SK-N-SH (cell line): Measurements from ENCODE around the gene USP51. TPM values are rescaled to one million over a fixed set of nuclear protein-coding genes. Genes with fewer than 3 reads are reported as not detected.
A peak's percentile ranks its signal among the peaks of the same experiment; 100 is the strongest.
"Not testable (repeated sequence)": the region's sequence is repeated elsewhere in the genome, so short reads cannot be mapped to it uniquely, and the experiment has no call there.

ENCODE experiments used
- CTCF ChIA-PET: fragments of 300-600, 350-600 bp; formaldehyde crosslinking; extraction: SDS; loops from one replicate; lab custom pipeline; 2021; lab: Yijun Ruan, JAX
- POLR2A ChIA-PET: fragments of 350-600 bp; sonication (Branson Sonifier 250); formaldehyde crosslinking; extraction: SDS; loops from one replicate; lab custom pipeline; 2020; ENCODE audit warnings: antibody characterized with exemption, inconsistent platforms; lab: Yijun Ruan, JAX
- DNase-seq: peaks from one replicate; pipeline ENCODE4 v3.0.0; 2012
- H2AFZ ChIP-seq: fragments of 200-600 bp; sonication (generic); 2 replicates; pipeline ENCODE4 v1.8.1; 2016; ENCODE audit warnings: antibody characterized with exemption, mild to moderate bottlenecking, low read depth
- H3F3A ChIP-seq: fragments of 200-600 bp; sonication (generic); replicated peaks from 2 replicates; pipeline ENCODE3; 2016; ENCODE audit warnings: antibody characterized with exemption, mild to moderate bottlenecking; ENCODE audit not compliant: insufficient read depth
- H3K27ac ChIP-seq, 2 experiments: fragments of 200-500 bp in 1 of 2; fragments of 200-600 bp in 1 of 2; sonication (Bioruptor generic) in 1 of 2; sonication (generic), shearing (Covaris generic) in 1 of 2; 2 replicates each; pipeline versions ENCODE4 v1.5.1 to v1.6.1; 2014 to 2016; ENCODE audit warnings: low read depth in 2 of 2, inconsistent platforms in 1 of 2, low read length in 1 of 2, mild to moderate bottlenecking in 1 of 2, mixed read lengths in 1 of 2
- H3K27me3 ChIP-seq: fragments of 200-600 bp; sonication (generic), shearing (Covaris generic); 2 replicates; pipeline ENCODE4 v1.6.1; 2016; ENCODE audit warnings: mixed run types; ENCODE audit not compliant: insufficient read depth
- H3K36me3 ChIP-seq, 2 experiments: fragments of 200-500 bp in 1 of 2; fragments of 200-600 bp in 1 of 2; sonication (Bioruptor generic) in 1 of 2; sonication (generic) in 1 of 2; replicated peaks in 1 of 2; 2 replicates each; pipeline versions ENCODE3 to v1.5.1; 2014 to 2016; ENCODE audit warnings: low read length in 1 of 2, mild to moderate bottlenecking in 1 of 2; ENCODE audit not compliant: insufficient read depth in 2 of 2, control insufficient read depth in 1 of 2
- H3K4me1 ChIP-seq, 2 experiments: fragments of 200-500 bp in 1 of 2; fragments of 200-600 bp in 1 of 2; sonication (Bioruptor generic) in 1 of 2; sonication (generic), shearing (Covaris generic) in 1 of 2; 2 replicates each; pipeline versions ENCODE4 v1.5.1 to v1.6.1; 2014 to 2016; ENCODE audit warnings: low read depth in 1 of 2, low read length in 1 of 2, mixed run types in 1 of 2; ENCODE audit not compliant: insufficient read depth in 2 of 2, control insufficient read depth in 1 of 2
- H3K4me2 ChIP-seq: fragments of 200-600 bp; sonication (generic), shearing (Covaris generic); 2 replicates; pipeline ENCODE4 v1.6.1; 2017; ENCODE audit warnings: mixed run types
- H3K4me3 ChIP-seq, 2 experiments: fragments of 200-500 bp in 1 of 2; fragments of 200-600 bp in 1 of 2; sonication (Bioruptor generic) in 1 of 2; sonication (generic), shearing (Covaris generic) in 1 of 2; 2 replicates each; pipeline versions ENCODE4 v1.5.1 to v1.8.1; 2014 to 2016; ENCODE audit warnings: low read depth in 2 of 2, inconsistent platforms in 1 of 2, low read length in 1 of 2, mild to moderate bottlenecking in 1 of 2, mixed read lengths in 1 of 2, moderate library complexity in 1 of 2
- H3K79me2 ChIP-seq: fragments of 200-600 bp; sonication (generic); 2 replicates; pipeline ENCODE4 v1.8.1; 2017; ENCODE audit warnings: mild to moderate bottlenecking; ENCODE audit not compliant: insufficient read depth
- H3K9ac ChIP-seq: fragments of 200-600 bp; sonication (generic); 2 replicates; pipeline ENCODE4 v1.6.1; 2017; ENCODE audit warnings: mixed run types
- H3K9me2 ChIP-seq: fragments of 200-600 bp; sonication (generic); 2 replicates; pipeline ENCODE4 v1.6.1; 2017; ENCODE audit warnings: mixed run types
- H3K9me3 ChIP-seq: fragments of 200-600 bp; sonication (generic); 2 replicates; pipeline ENCODE4 v1.6.1; 2017; ENCODE audit warnings: mixed run types, mild to moderate bottlenecking, moderate library complexity
- H4K20me1 ChIP-seq: fragments of 200-600 bp; sonication (generic); 2 replicates; pipeline ENCODE4 v1.6.1; 2017; ENCODE audit warnings: mild to moderate bottlenecking, mixed run types; ENCODE audit not compliant: insufficient read depth
- CHD2 ChIP-seq: fragments of 150-350 bp; IDR thresholded peaks from 2 replicates; pipeline ENCODE4 v1.6.1; 2018; ENCODE audit warnings: low read length; ENCODE audit not compliant: partially characterized antibody
- RAD21 ChIP-seq: IDR thresholded peaks from 2 replicates; pipeline ENCODE4 v1.6.1; 2012; ENCODE audit warnings: mild to moderate bottlenecking, low read length
- WGBS: methylation state at CpG from one replicate; pipeline ENCODE4 v1.1.6; 2017; ENCODE audit warnings: low lambda C conversion rate; 5-methylcytosine and 5-hydroxymethylcytosine counted together
- polyA plus RNA-seq, 3 experiments: library from polyadenylated mRNA; depleted of rRNA; stranded (reverse); fragments of >200 nt; gene quantifications; 2 replicates each; pipeline ENCODE4 v1.2.3, GENCODE V29; 2012
- small RNA-seq, 7 experiments: library from RNA; depleted of rRNA; stranded (forward); fragments of <200 nt; gene quantifications; one replicate each; pipeline ENCODE3, GENCODE V24; 2012

The USP51 gene
- polyA plus RNA-seq, 1 of the 3 experiments (the other 2 are of a cell fraction), result 0.36 TPM

DNA sequence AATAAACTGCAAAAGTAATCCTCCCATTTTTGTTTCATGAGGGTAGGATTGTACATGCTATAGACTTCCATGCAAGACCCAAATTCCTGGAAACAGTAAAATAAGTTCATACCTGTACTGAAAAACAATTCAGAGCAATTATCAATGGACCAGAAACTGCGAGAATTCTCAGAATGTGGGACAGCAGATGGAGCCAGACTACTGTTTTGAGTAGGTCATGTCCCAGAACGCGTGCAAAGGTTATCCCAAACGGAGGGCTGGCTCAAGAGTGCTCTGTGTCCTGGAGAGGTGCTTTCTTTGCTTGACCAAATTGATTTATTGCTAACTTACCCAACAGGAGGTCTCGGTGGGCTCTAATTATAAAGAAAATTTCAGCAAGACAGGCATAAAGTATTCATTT is 39.4 kb downstream of the USP51 start:
- TF ChIP-seq CHD2 (no peak), RAD21 (peak; percentile 33)
- ChIA-PET CTCF (no interaction called here), POLR2A (no interaction called here)
- no peaks in the 10 kb centered on the region for H3K9me3 ChIP-seq
- no peak for DNase-seq
- no peak overlapping the region for H3K4me3 ChIP-seq
- H3K9me2 ChIP-seq, result no peaks in the 10 kb centered on the region
- H4K20me1 ChIP-seq, result no peaks in the 10 kb centered on the region
- no peaks in the 10 kb centered on the region for H3F3A ChIP-seq
- H3K9ac ChIP-seq, result no peak overlapping the region
- H3K4me2 ChIP-seq, result no peak overlapping the region
- H3K27ac ChIP-seq, result no peak overlapping the region
- no peaks in the 10 kb centered on the region for H3K27me3 ChIP-seq
- H2AFZ ChIP-seq, result no peak overlapping the region
- no peaks in the 10 kb centered on the region for H3K36me3 ChIP-seq
- no peaks in the 10 kb centered on the region for H3K79me2 ChIP-seq
- WGBS, result 27% methylated on average over 5 of the region's 5 CpGs
- H3K4me1 ChIP-seq, result no peaks in the 10 kb centered on the region

DNA sequence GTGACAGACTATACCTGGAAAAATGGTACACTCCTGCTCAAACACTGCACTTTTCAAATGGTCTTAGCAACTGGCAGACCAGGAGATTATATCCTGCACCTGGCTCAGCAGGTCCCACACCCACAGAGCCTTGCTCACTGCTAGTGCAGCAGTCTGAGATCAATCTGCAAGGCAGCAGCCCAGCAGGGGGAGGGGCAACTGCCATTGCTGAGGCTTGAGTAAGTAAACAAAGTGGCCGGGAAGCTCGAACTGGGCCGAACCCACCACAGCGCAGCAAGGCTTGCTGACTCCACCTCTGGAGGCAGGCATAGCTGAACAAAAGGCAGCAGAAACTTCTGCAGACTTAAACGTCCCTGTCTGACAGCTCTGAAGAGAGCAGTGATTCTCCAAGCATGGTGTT is 46.2 kb downstream of the USP51 start:
- H3K4me3 ChIP-seq, H3K9ac ChIP-seq, H3K9me3 ChIP-seq, POLR2A ChIA-PET, H3K36me3 ChIP-seq, H3K4me2 ChIP-seq, DNase-seq, H2AFZ ChIP-seq, CTCF ChIA-PET, H3F3A ChIP-seq, H4K20me1 ChIP-seq, H3K79me2 ChIP-seq, H3K4me1 ChIP-seq, H3K9me2 ChIP-seq, H3K27ac ChIP-seq: not testable (repeated sequence)
- WGBS, result 3% methylated on average over 4 of the region's 5 CpGs
- H3K27me3 ChIP-seq, result peaks cover 10% of the 10 kb centered on the region; the same call in 1 of the 2 replicates

Small RNA genes within 50 kb of the gene (small RNA-seq; reads per million reads assigned to genes)
- gene MIR4536-2, result 0 reads per million in 7 experiments

Other genes starting within 250 kb of the USP51 start
- gene PAGE3, start 224.9 kb downstream of the USP51 start, polyA plus RNA-seq (2012; rRNA removed), result not detected in 2 replicates
- 19.7 and 21.7 TPM in 2 replicates for gene MAGEH1, start 37.7 kb downstream of the USP51 start, polyA plus RNA-seq (2012; rRNA removed)
- gene FOXR2, start 133.6 kb upstream of the USP51 start, polyA plus RNA-seq (2012; rRNA removed), result 3.4 and 6.3 TPM in 2 replicates
- 13.1 and 23.1 TPM in 2 replicates for gene RRAGB, start 227.9 kb upstream of the USP51 start, polyA plus RNA-seq (2012; rRNA removed)